Karpas-422 (cell line): ENCODE results near the gene CAV2. TPM values are rescaled to one million over a fixed set of nuclear protein-coding genes. Genes with fewer than 3 reads are reported as not detected.

Source experiments
- DNase-seq: peaks from one replicate; pipeline ENCODE4 v3.0.0-alpha.2; 2015
- H2AFZ ChIP-seq: fragments of 200-600 bp; sonication (generic); 2 replicates; pipeline ENCODE4 v1.6.1; 2014; ENCODE audit warnings: antibody characterized with exemption, low read length, mixed read lengths
- H3K27ac ChIP-seq: fragments of 200-600 bp; sonication (generic); 2 replicates; pipeline ENCODE4 v1.5.1; 2014; ENCODE audit warnings: mild to moderate bottlenecking, low read length, moderate library complexity
- H3K27me3 ChIP-seq: fragments of 200-600 bp; sonication (generic); 2 replicates; pipeline ENCODE4 v1.6.1; 2014; ENCODE audit warnings: low read length, mixed read lengths
- H3K36me3 ChIP-seq: fragments of 200-600 bp; sonication (generic); 2 replicates; pipeline ENCODE4 v1.6.1; 2014; ENCODE audit warnings: low read length, mixed read lengths; ENCODE audit not compliant: insufficient read depth
- H3K4me1 ChIP-seq: fragments of 200-600 bp; sonication (generic); 2 replicates; pipeline ENCODE4 v1.6.1; 2014; ENCODE audit warnings: mild to moderate bottlenecking, low read length, mixed read lengths
- H3K4me2 ChIP-seq: fragments of 200-600 bp; sonication (generic); 2 replicates; pipeline ENCODE4 v1.6.1; 2014; ENCODE audit warnings: low read length, low read depth, mild to moderate bottlenecking; ENCODE audit not compliant: poor library complexity, severe bottlenecking
- H3K4me3 ChIP-seq: fragments of 200-600 bp; sonication (generic); 2 replicates; pipeline ENCODE4 v1.5.1; 2014; ENCODE audit warnings: mild to moderate bottlenecking, antibody characterized with exemption, low read length, mixed read lengths
- H3K79me2 ChIP-seq: fragments of 200-600 bp; sonication (generic); 2 replicates; pipeline ENCODE4 v1.6.1; 2014; ENCODE audit warnings: mild to moderate bottlenecking, low read length, mixed read lengths
- H3K9ac ChIP-seq: fragments of 200-600 bp; sonication (generic); 2 replicates; pipeline ENCODE4 v1.6.0; 2014; ENCODE audit warnings: low read length
- H3K9me2 ChIP-seq: fragments of 200-600 bp; sonication (generic), shearing (Covaris generic); replicated peaks from 2 replicates; pipeline ENCODE4 v1.6.0; 2014; ENCODE audit warnings: mild to moderate bottlenecking, low read length, moderate library complexity; ENCODE audit not compliant: insufficient read depth
- H3K9me3 ChIP-seq: fragments of 300-700, 200-600 bp; sonication (generic); 2 replicates; pipeline ENCODE4 v1.6.1; 2014; ENCODE audit warnings: low read length, mixed read lengths
- H4K20me1 ChIP-seq: fragments of 200-600 bp; sonication (generic); 2 replicates; pipeline ENCODE4 v1.6.1; 2014; ENCODE audit warnings: mild to moderate bottlenecking, antibody characterized with exemption, low read length, low read depth; ENCODE audit not compliant: insufficient read depth
- total RNA-seq: library from RNA; depleted of rRNA; stranded (reverse); fragments of >200 nt; shearing (Covaris generic); gene quantifications from 2 replicates; pipeline ENCODE4 v1.2.3, GENCODE V29; 2014; ENCODE audit warnings: low replicate concordance

CAV2 gene
- total RNA-seq, 1 experiment from 2014 or later, result 1.2 TPM

- no peak overlapping the region for H2AFZ ChIP-seq
- H3K79me2 ChIP-seq, result no peaks in the 10 kb centered on the region
- H3K4me3 ChIP-seq, result no peak overlapping the region
Observed at GRCh38 chr7:116540743-116541142, 41.2 kb downstream of the CAV2 start.

GRCh38 chr7:116541951-116542350, 42.4 kb downstream of the CAV2 start:
- no peak for DNase-seq
- no peaks in the 10 kb centered on the region for H3K79me2 ChIP-seq
- no peaks in the 10 kb centered on the region for H3K9me3 ChIP-seq
- H3K36me3 ChIP-seq, result no peaks in the 10 kb centered on the region
- no peak overlapping the region for H3K4me2 ChIP-seq
- no peaks in the 10 kb centered on the region; the same call in 1 of the 2 replicates for H3K27me3 ChIP-seq
- no peak overlapping the region for H3K9ac ChIP-seq
- no peaks in the 10 kb centered on the region for H4K20me1 ChIP-seq
- no peaks in the 10 kb centered on the region for H3K4me1 ChIP-seq
- no peak overlapping the region for H3K4me3 ChIP-seq
- no peak overlapping the region for H2AFZ ChIP-seq
- H3K27ac ChIP-seq, result no peak overlapping the region
- H3K9me2 ChIP-seq, result no peaks in the 10 kb centered on the region

More at GRCh38 chr7:116540743-116541142, 41.2 kb downstream of the CAV2 start:
- Histone ChIP-seq H4K20me1 (no peaks in the 10 kb centered on the region), H3K9me3 (no peaks in the 10 kb centered on the region), H3K9me2 (no peaks in the 10 kb centered on the region), H3K9ac (no peak overlapping the region), H3K4me2 (no peak overlapping the region), H3K27ac (no peak overlapping the region), H3K4me1 (no peaks in the 10 kb centered on the region), H3K36me3 (no peaks in the 10 kb centered on the region), H3K27me3 (no peaks in the 10 kb centered on the region; the same call in 1 of the 2 replicates)
- DNase-seq, result no peak

GRCh38 chr7:116542618-116543017, 43.1 kb downstream of the CAV2 start:
- no peak overlapping the region for H3K4me3 ChIP-seq
- no peak overlapping the region for H2AFZ ChIP-seq
- H3K9ac ChIP-seq, result no peak overlapping the region
- no peaks in the 10 kb centered on the region for H3K9me2 ChIP-seq
- no peaks in the 10 kb centered on the region for H3K79me2 ChIP-seq
- no peaks in the 10 kb centered on the region; the same call in 1 of the 2 replicates for H3K27me3 ChIP-seq
- DNase-seq, result no peak
- no peaks in the 10 kb centered on the region for H3K9me3 ChIP-seq
- H3K4me1 ChIP-seq, result no peaks in the 10 kb centered on the region
- no peaks in the 10 kb centered on the region for H3K36me3 ChIP-seq
- no peaks in the 10 kb centered on the region for H4K20me1 ChIP-seq
- no peak overlapping the region for H3K27ac ChIP-seq
- H3K4me2 ChIP-seq, result no peak overlapping the region

GRCh38 chr7:116543664-116544063, 44.1 kb downstream of the CAV2 start:
- Histone ChIP-seq H3K4me3 (no peak overlapping the region), H3K27me3 (no peaks in the 10 kb centered on the region; the same call in 1 of the 2 replicates), H2AFZ (no peak overlapping the region), H3K4me1 (no peaks in the 10 kb centered on the region), H3K4me2 (no peak overlapping the region), H3K9me3 (no peaks in the 10 kb centered on the region), H3K9ac (no peak overlapping the region), H3K36me3 (no peaks in the 10 kb centered on the region), H3K27ac (no peak overlapping the region), H3K79me2 (no peaks in the 10 kb centered on the region), H3K9me2 (no peaks in the 10 kb centered on the region), H4K20me1 (no peaks in the 10 kb centered on the region)
- no peak for DNase-seq

GRCh38 chr7:116544487-116544886, 44.9 kb downstream of the CAV2 start:
- Histone ChIP-seq H2AFZ (no peak overlapping the region), H3K4me1 (no peaks in the 10 kb centered on the region), H3K27ac (no peak overlapping the region), H3K9ac (no peak overlapping the region), H3K36me3 (no peaks in the 10 kb centered on the region), H3K9me2 (no peaks in the 10 kb centered on the region), H3K79me2 (no peaks in the 10 kb centered on the region), H3K4me2 (no peak overlapping the region), H3K4me3 (no peak overlapping the region), H3K27me3 (no peaks in the 10 kb centered on the region), H3K9me3 (no peaks in the 10 kb centered on the region), H4K20me1 (no peaks in the 10 kb centered on the region)
- no peak for DNase-seq

GRCh38 chr7:116545411-116545993, 46.0 kb downstream of the CAV2 start:
- H3K79me2 ChIP-seq, result no peaks in the 10 kb centered on the region

GRCh38 chr7:116546054-116546453, 46.5 kb downstream of the CAV2 start:
- no peak overlapping the region for H3K27ac ChIP-seq
- H3K4me1 ChIP-seq, result no peaks in the 10 kb centered on the region
- no peaks in the 10 kb centered on the region for H3K9me3 ChIP-seq
- no peaks in the 10 kb centered on the region for H3K36me3 ChIP-seq
- no peak for DNase-seq
- H3K4me2 ChIP-seq, result no peak overlapping the region
- no peaks in the 10 kb centered on the region for H4K20me1 ChIP-seq
- H3K9me2 ChIP-seq, result no peaks in the 10 kb centered on the region
- no peak overlapping the region for H3K4me3 ChIP-seq
- H3K79me2 ChIP-seq, result no peaks in the 10 kb centered on the region
- H3K27me3 ChIP-seq, result no peaks in the 10 kb centered on the region
- no peak overlapping the region for H3K9ac ChIP-seq
- H2AFZ ChIP-seq, result no peak overlapping the region

More at GRCh38 chr7:116545411-116545993, 46.0 kb downstream of the CAV2 start:
- no peaks in the 10 kb centered on the region for H4K20me1 ChIP-seq
- no peak overlapping the region for H3K27ac ChIP-seq
- H3K9ac ChIP-seq, result no peak overlapping the region
- H3K4me3 ChIP-seq, result no peak overlapping the region
- H3K9me3 ChIP-seq, result no peaks in the 10 kb centered on the region
- H3K36me3 ChIP-seq, result no peaks in the 10 kb centered on the region
- H3K27me3 ChIP-seq, result no peaks in the 10 kb centered on the region
- no peak overlapping the region for H3K4me2 ChIP-seq
- no peak overlapping the region for H2AFZ ChIP-seq
- H3K9me2 ChIP-seq, result no peaks in the 10 kb centered on the region
- no peaks in the 10 kb centered on the region for H3K4me1 ChIP-seq
- no peak for DNase-seq

GRCh38 chr7:116546916-116547315, 47.4 kb downstream of the CAV2 start:
- Histone ChIP-seq H3K79me2 (no peaks in the 10 kb centered on the region), H3K36me3 (no peaks in the 10 kb centered on the region), H2AFZ (no peak overlapping the region), H3K4me3 (no peak overlapping the region), H3K4me2 (no peak overlapping the region), H3K9me2 (no peaks in the 10 kb centered on the region), H3K27me3 (no peaks in the 10 kb centered on the region), H4K20me1 (no peaks in the 10 kb centered on the region), H3K9ac (no peak overlapping the region), H3K4me1 (no peaks in the 10 kb centered on the region), H3K9me3 (no peaks in the 10 kb centered on the region), H3K27ac (no peak overlapping the region)
- DNase-seq, result no peak
